Measurements from ENCODE around the gene MAN2B2.
A peak's percentile ranks its signal among the peaks of the same experiment; 100 is the strongest.

The MAN2B2 gene

DNA sequence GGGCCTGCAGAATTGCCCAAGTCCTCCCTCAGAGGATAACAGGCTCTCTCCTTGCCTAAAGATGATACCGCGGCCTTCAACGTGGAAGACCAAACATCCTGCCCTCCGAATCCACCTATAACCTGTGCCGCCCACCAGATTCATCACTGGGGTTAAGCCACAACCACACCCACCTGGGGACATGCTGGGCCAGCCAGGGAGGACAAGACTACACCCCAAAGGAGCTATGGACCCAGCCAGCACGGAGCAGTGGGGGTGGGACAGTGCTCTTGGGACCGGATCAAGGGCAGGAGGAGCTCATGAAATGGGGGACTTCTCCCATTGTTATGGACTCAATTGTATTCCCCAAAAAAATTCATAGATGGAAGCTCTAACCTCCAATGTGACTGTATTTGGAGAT is 6.8 kb upstream of the MAN2B2 start:
- Histone ChIP-seq H3K4me1 (ENCODE audit: insufficient read depth, low read length) (peaks cover 6% of the 10 kb centered on the region; the same call in 1 of the 2 replicates), H3K36me3 (ENCODE audit: insufficient read depth, low read length) (no peaks in the 10 kb centered on the region), H3K9ac (ENCODE audit: low read depth, low read length) (no peak overlapping the region), H3K9me3 (ENCODE audit: control insufficient read depth, insufficient read depth, low read length) (no peaks in the 10 kb centered on the region)

GRCh38 chr4:6568689-6569332 is 6.2 kb upstream of the MAN2B2 start:
- H3K4me1 ChIP-seq (ENCODE audit: insufficient read depth, low read length) = peaks cover 6% of the 10 kb centered on the region; the same call in 1 of the 2 replicates

GRCh38 chr4:6571608-6572007 is 3.4 kb upstream of the MAN2B2 start:
- H3K36me3 ChIP-seq (ENCODE audit: insufficient read depth, low read length) = no peaks in the 10 kb centered on the region
- no peaks in the 10 kb centered on the region for H3K9me3 ChIP-seq (ENCODE audit: control insufficient read depth, insufficient read depth, low read length)
- peaks cover 6% of the 10 kb centered on the region; the same call in 1 of the 2 replicates for H3K4me1 ChIP-seq (ENCODE audit: insufficient read depth, low read length)
- H3K9ac ChIP-seq (ENCODE audit: low read depth, low read length) = no peak overlapping the region

More at GRCh38 chr4:6568689-6569332, 6.2 kb upstream of the MAN2B2 start:
- Histone ChIP-seq H3K9me3 (ENCODE audit: control insufficient read depth, insufficient read depth, low read length) (no peaks in the 10 kb centered on the region), H3K9ac (ENCODE audit: low read depth, low read length) (no peak overlapping the region; the same call in 1 of the 2 replicates), H3K36me3 (ENCODE audit: insufficient read depth, low read length) (no peaks in the 10 kb centered on the region)

GRCh38 chr4:6573551-6573950 is 1.4 kb upstream of the MAN2B2 start:
- no peak overlapping the region for H3K9ac ChIP-seq (ENCODE audit: low read depth, low read length)
- peaks cover 6% of the 10 kb centered on the region; the same call in 1 of the 2 replicates for H3K4me1 ChIP-seq (ENCODE audit: insufficient read depth, low read length)
- no peaks in the 10 kb centered on the region for H3K36me3 ChIP-seq (ENCODE audit: insufficient read depth, low read length)
- no peaks in the 10 kb centered on the region for H3K9me3 ChIP-seq (ENCODE audit: control insufficient read depth, insufficient read depth, low read length)

DNA sequence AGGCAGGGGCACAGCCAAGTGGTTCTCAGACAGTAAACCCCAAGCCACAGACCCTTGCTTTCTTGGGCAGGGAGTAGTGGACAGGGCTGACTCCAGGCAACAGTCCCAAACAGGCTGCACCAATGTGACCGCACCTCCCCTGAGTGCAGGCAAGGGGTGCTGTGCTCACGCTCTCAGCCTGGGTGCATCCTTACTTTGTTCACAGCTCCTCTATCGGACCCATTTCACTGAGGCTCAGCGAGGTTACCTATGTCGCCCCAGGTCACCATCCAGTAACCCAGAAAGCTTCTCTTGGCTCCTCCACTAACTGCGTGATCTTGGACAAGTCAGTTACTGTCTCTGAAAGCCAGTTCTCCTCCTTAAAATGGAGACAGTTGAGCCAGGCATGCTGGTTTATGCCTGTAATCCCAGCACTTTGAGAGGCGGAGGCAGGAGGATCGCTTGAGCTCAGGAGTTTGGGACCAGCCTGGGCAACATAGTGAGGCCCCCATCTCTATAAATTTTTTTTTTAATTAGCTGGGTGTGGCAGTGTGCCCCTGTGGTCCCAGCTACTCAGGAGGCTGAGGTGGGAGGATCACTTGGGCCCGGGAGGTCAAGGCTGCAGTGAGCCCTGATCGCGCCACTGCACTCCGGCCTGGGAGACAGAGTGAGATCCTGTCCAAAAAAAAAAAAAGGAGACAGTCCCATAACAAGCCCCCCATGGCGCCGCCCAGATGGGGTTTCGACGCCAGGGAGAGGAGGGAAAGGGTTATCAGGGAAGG is 823 bp upstream of the MAN2B2 start:
- H3K4me1 ChIP-seq (ENCODE audit: insufficient read depth, low read length) = no peaks in the 10 kb centered on the region; the same call in 1 of the 2 replicates
- H3K9ac ChIP-seq (ENCODE audit: low read depth, low read length) = peak overlapping the region; percentile 69
- H3K9me3 ChIP-seq (ENCODE audit: control insufficient read depth, insufficient read depth, low read length) = no peaks in the 10 kb centered on the region
- H3K36me3 ChIP-seq (ENCODE audit: insufficient read depth, low read length) = no peaks in the 10 kb centered on the region

GRCh38 chr4:6575503-6576240 is 683 bp downstream of the MAN2B2 start:
- H3K9ac ChIP-seq (ENCODE audit: low read depth, low read length) = peak overlapping the region; percentile 79; the same call in 1 of the 2 replicates
- no peaks in the 10 kb centered on the region; the same call in 1 of the 2 replicates for H3K4me1 ChIP-seq (ENCODE audit: insufficient read depth, low read length)
- no peaks in the 10 kb centered on the region for H3K9me3 ChIP-seq (ENCODE audit: control insufficient read depth, insufficient read depth, low read length)
- no peaks in the 10 kb centered on the region for H3K36me3 ChIP-seq (ENCODE audit: insufficient read depth, low read length)

DNA sequence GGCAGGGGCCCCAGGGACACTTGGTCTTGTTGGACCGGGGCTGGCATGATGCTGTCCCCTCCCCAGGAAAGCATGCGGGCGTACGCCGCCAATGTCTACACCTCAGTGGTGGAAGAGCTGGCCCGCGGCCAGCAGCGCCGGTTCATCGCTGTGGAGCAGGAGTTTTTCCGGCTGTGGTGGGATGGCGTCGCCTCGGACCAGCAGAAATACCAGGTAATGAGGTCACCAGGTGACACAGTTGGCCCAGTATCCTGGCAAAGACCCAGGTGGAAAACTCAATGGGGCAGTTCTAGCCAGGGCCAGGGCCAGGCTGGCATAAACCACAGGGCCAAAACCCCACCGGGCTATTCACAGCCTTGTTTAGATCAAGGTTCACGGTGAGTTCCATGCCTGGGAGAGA is 1.5 kb downstream of the MAN2B2 start:
- H3K9me3 ChIP-seq (ENCODE audit: control insufficient read depth, insufficient read depth, low read length) = no peaks in the 10 kb centered on the region
- H3K36me3 ChIP-seq (ENCODE audit: insufficient read depth, low read length) = no peaks in the 10 kb centered on the region
- no peaks in the 10 kb centered on the region; the same call in 1 of the 2 replicates for H3K4me1 ChIP-seq (ENCODE audit: insufficient read depth, low read length)
- no peak overlapping the region for H3K9ac ChIP-seq (ENCODE audit: low read depth, low read length)

DNA sequence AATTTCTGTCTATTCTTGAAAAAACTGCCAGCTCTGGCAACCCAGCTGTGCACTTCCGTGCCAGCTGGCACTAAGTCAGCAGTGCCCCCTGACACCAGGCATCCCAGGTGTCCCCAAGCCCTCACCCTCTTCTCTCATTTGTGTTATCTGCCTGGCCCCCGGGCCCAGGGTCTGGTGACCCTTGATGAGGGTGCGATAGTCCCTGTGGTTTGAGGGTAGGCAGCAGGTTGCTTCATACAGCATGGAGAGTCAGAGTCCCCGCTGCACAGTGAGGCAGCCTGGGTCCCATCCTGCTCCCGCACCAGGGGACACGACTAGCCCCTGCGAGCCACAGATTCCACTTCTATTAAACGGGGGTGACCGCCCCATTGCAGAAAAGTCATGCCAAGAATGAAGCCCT is 1.9 kb downstream of the MAN2B2 start:
- Histone ChIP-seq H3K36me3 (ENCODE audit: insufficient read depth, low read length) (no peaks in the 10 kb centered on the region), H3K9me3 (ENCODE audit: control insufficient read depth, insufficient read depth, low read length) (no peaks in the 10 kb centered on the region), H3K9ac (ENCODE audit: low read depth, low read length) (no peak overlapping the region), H3K4me1 (ENCODE audit: insufficient read depth, low read length) (no peaks in the 10 kb centered on the region; the same call in 1 of the 2 replicates)

GRCh38 chr4:6577409-6577808 is 2.4 kb downstream of the MAN2B2 start:
- H3K4me1 ChIP-seq (ENCODE audit: insufficient read depth, low read length) = no peaks in the 10 kb centered on the region; the same call in 1 of the 2 replicates
- H3K9ac ChIP-seq (ENCODE audit: low read depth, low read length) = no peak overlapping the region
- no peaks in the 10 kb centered on the region for H3K9me3 ChIP-seq (ENCODE audit: control insufficient read depth, insufficient read depth, low read length)
- H3K36me3 ChIP-seq (ENCODE audit: insufficient read depth, low read length) = no peaks in the 10 kb centered on the region

- H3K4me1 ChIP-seq (ENCODE audit: insufficient read depth, low read length) = no peaks in the 10 kb centered on the region; the same call in 1 of the 2 replicates
- no peaks in the 10 kb centered on the region for H3K9me3 ChIP-seq (ENCODE audit: control insufficient read depth, insufficient read depth, low read length)
- no peaks in the 10 kb centered on the region for H3K36me3 ChIP-seq (ENCODE audit: insufficient read depth, low read length)
- no peak overlapping the region for H3K9ac ChIP-seq (ENCODE audit: low read depth, low read length)
Observed at GRCh38 chr4:6578221-6578620, 3.2 kb downstream of the MAN2B2 start.

- H3K4me1 ChIP-seq (ENCODE audit: insufficient read depth, low read length) = no peaks in the 10 kb centered on the region
- H3K36me3 ChIP-seq (ENCODE audit: insufficient read depth, low read length) = no peaks in the 10 kb centered on the region
- no peaks in the 10 kb centered on the region for H3K9me3 ChIP-seq (ENCODE audit: control insufficient read depth, insufficient read depth, low read length)
- no peak overlapping the region for H3K9ac ChIP-seq (ENCODE audit: low read depth, low read length)
Observed at GRCh38 chr4:6580353-6580752, 5.4 kb downstream of the MAN2B2 start.

DNA sequence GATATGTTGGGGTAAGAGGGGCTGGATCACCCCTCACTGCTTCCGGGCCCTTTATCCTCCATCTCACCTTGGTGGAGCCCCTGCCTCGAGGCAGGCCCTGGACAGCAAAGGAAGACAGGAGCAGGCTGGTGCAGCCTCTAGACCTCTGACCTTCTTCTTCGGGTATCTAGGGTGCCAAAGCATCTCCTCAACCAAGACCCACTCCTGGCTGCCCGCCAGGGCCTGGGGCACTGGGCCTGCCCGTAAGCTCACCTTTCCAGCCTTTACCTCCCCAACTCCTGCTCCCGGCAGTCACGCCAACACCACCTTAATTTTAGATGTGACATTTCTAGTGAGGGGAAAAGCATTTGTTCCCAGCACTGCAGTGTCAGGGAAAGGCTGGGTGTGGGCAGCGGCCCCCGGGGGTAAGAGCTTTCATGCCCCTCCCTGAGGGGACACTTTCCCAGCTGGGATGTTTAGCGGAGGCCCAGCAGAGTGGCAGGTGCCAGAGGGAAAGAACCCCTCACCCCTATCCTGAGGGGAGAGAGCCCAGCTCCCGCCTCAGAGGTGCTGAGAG is 6.7 kb downstream of the MAN2B2 start:
- Histone ChIP-seq H3K9ac (ENCODE audit: low read depth, low read length) (no peak overlapping the region), H3K9me3 (ENCODE audit: control insufficient read depth, insufficient read depth, low read length) (peaks cover 2% of the 10 kb centered on the region; the same call in 1 of the 2 replicates), H3K4me1 (ENCODE audit: insufficient read depth, low read length) (no peaks in the 10 kb centered on the region), H3K36me3 (ENCODE audit: insufficient read depth, low read length) (no peaks in the 10 kb centered on the region)

GRCh38 chr4:6582889-6583490 is 8.0 kb downstream of the MAN2B2 start:
- Histone ChIP-seq H3K9me3 (ENCODE audit: control insufficient read depth, insufficient read depth, low read length) (peaks cover 2% of the 10 kb centered on the region; the same call in 1 of the 2 replicates), H3K9ac (ENCODE audit: low read depth, low read length) (no peak overlapping the region), H3K4me1 (ENCODE audit: insufficient read depth, low read length) (no peaks in the 10 kb centered on the region), H3K36me3 (ENCODE audit: insufficient read depth, low read length) (no peaks in the 10 kb centered on the region)

- H3K9me3 ChIP-seq (ENCODE audit: control insufficient read depth, insufficient read depth, low read length) = peaks cover 2% of the 10 kb centered on the region; the same call in 1 of the 2 replicates
- no peak overlapping the region for H3K9ac ChIP-seq (ENCODE audit: low read depth, low read length)
- H3K4me1 ChIP-seq (ENCODE audit: insufficient read depth, low read length) = no peaks in the 10 kb centered on the region
- no peaks in the 10 kb centered on the region for H3K36me3 ChIP-seq (ENCODE audit: insufficient read depth, low read length)
Observed at GRCh38 chr4:6584865-6585264, 9.9 kb downstream of the MAN2B2 start.

All from ES-I3 (cell line).